Testis (tissue), 2 donors: ENCODE results near the gene RUNDC3A.
A peak's percentile ranks its signal among the peaks of the same experiment; 100 is the strongest.

Source experiments
- POLR2A ChIP-seq: fragments of 450-650 bp; IDR thresholded peaks from one replicate; pipeline ENCODE4 v1.6.1; 2017; ENCODE audit warnings: antibody characterized with exemption, mild to moderate bottlenecking, moderate library complexity
- TF ChIP-seq, protein P1 (sequence below), 3 experiments: fragments of 450-650 bp in 2 of 3; fragments of 200-600 bp in 1 of 3; sonication (generic) in 1 of 3; IDR thresholded peaks; one replicate each; pipeline ENCODE4 v1.5.1; 2016 to 2019; ENCODE audit warnings: antibody characterized with exemption in 3 of 3, mild to moderate bottlenecking in 2 of 3, moderate library complexity in 1 of 3

- TF ChIP-seq, protein P1, sequence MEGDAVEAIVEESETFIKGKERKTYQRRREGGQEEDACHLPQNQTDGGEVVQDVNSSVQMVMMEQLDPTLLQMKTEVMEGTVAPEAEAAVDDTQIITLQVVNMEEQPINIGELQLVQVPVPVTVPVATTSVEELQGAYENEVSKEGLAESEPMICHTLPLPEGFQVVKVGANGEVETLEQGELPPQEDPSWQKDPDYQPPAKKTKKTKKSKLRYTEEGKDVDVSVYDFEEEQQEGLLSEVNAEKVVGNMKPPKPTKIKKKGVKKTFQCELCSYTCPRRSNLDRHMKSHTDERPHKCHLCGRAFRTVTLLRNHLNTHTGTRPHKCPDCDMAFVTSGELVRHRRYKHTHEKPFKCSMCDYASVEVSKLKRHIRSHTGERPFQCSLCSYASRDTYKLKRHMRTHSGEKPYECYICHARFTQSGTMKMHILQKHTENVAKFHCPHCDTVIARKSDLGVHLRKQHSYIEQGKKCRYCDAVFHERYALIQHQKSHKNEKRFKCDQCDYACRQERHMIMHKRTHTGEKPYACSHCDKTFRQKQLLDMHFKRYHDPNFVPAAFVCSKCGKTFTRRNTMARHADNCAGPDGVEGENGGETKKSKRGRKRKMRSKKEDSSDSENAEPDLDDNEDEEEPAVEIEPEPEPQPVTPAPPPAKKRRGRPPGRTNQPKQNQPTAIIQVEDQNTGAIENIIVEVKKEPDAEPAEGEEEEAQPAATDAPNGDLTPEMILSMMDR (IDR thresholded peaks at IDR 0.05) = peak; percentile 40 to 69 (median 51)
- TF ChIP-seq POLR2A = no peak
Measured at GRCh38 chr17:44350733-44351226, 42.4 kb downstream of the RUNDC3A start.
